SK-N-SH (cell line): ENCODE results near the gene SESTD1. TPM values are rescaled to one million over a fixed set of nuclear protein-coding genes. Genes with fewer than 3 reads are reported as not detected.

Experiments used
- CTCF ChIA-PET: fragments of 300-600, 350-600 bp; formaldehyde crosslinking; extraction: SDS; loops from one replicate; lab custom pipeline; 2021; lab: Yijun Ruan, JAX
- POLR2A ChIA-PET: fragments of 350-600 bp; sonication (Branson Sonifier 250); formaldehyde crosslinking; extraction: SDS; loops from one replicate; lab custom pipeline; 2020; ENCODE audit warnings: antibody characterized with exemption, inconsistent platforms; lab: Yijun Ruan, JAX
- DNase-seq: peaks from one replicate; pipeline ENCODE4 v3.0.0; 2012
- H2AFZ ChIP-seq: fragments of 200-600 bp; sonication (generic); 2 replicates; pipeline ENCODE4 v1.8.1; 2016; ENCODE audit warnings: antibody characterized with exemption, mild to moderate bottlenecking, low read depth
- H3F3A ChIP-seq: fragments of 200-600 bp; sonication (generic); replicated peaks from 2 replicates; pipeline ENCODE3; 2016; ENCODE audit warnings: antibody characterized with exemption, mild to moderate bottlenecking; ENCODE audit not compliant: insufficient read depth
- H3K27ac ChIP-seq, 2 experiments: fragments of 200-500 bp in 1 of 2; fragments of 200-600 bp in 1 of 2; sonication (Bioruptor generic) in 1 of 2; sonication (generic), shearing (Covaris generic) in 1 of 2; 2 replicates each; pipeline versions ENCODE4 v1.5.1 to v1.6.1; 2014 to 2016; ENCODE audit warnings: low read depth in 2 of 2, inconsistent platforms in 1 of 2, low read length in 1 of 2, mild to moderate bottlenecking in 1 of 2, mixed read lengths in 1 of 2
- H3K27me3 ChIP-seq: fragments of 200-600 bp; sonication (generic), shearing (Covaris generic); 2 replicates; pipeline ENCODE4 v1.6.1; 2016; ENCODE audit warnings: mixed run types; ENCODE audit not compliant: insufficient read depth
- H3K36me3 ChIP-seq, 2 experiments: fragments of 200-500 bp in 1 of 2; fragments of 200-600 bp in 1 of 2; sonication (Bioruptor generic) in 1 of 2; sonication (generic) in 1 of 2; replicated peaks in 1 of 2; 2 replicates each; pipeline versions ENCODE3 to v1.5.1; 2014 to 2016; ENCODE audit warnings: low read length in 1 of 2, mild to moderate bottlenecking in 1 of 2; ENCODE audit not compliant: insufficient read depth in 2 of 2, control insufficient read depth in 1 of 2
- H3K4me1 ChIP-seq, 2 experiments: fragments of 200-500 bp in 1 of 2; fragments of 200-600 bp in 1 of 2; sonication (Bioruptor generic) in 1 of 2; sonication (generic), shearing (Covaris generic) in 1 of 2; 2 replicates each; pipeline versions ENCODE4 v1.5.1 to v1.6.1; 2014 to 2016; ENCODE audit warnings: low read depth in 1 of 2, low read length in 1 of 2, mixed run types in 1 of 2; ENCODE audit not compliant: insufficient read depth in 2 of 2, control insufficient read depth in 1 of 2
- H3K4me2 ChIP-seq: fragments of 200-600 bp; sonication (generic), shearing (Covaris generic); 2 replicates; pipeline ENCODE4 v1.6.1; 2017; ENCODE audit warnings: mixed run types
- H3K4me3 ChIP-seq, 2 experiments: fragments of 200-500 bp in 1 of 2; fragments of 200-600 bp in 1 of 2; sonication (Bioruptor generic) in 1 of 2; sonication (generic), shearing (Covaris generic) in 1 of 2; 2 replicates each; pipeline versions ENCODE4 v1.5.1 to v1.8.1; 2014 to 2016; ENCODE audit warnings: low read depth in 2 of 2, inconsistent platforms in 1 of 2, low read length in 1 of 2, mild to moderate bottlenecking in 1 of 2, mixed read lengths in 1 of 2, moderate library complexity in 1 of 2
- H3K79me2 ChIP-seq: fragments of 200-600 bp; sonication (generic); 2 replicates; pipeline ENCODE4 v1.8.1; 2017; ENCODE audit warnings: mild to moderate bottlenecking; ENCODE audit not compliant: insufficient read depth
- H3K9ac ChIP-seq: fragments of 200-600 bp; sonication (generic); 2 replicates; pipeline ENCODE4 v1.6.1; 2017; ENCODE audit warnings: mixed run types
- H3K9me2 ChIP-seq: fragments of 200-600 bp; sonication (generic); 2 replicates; pipeline ENCODE4 v1.6.1; 2017; ENCODE audit warnings: mixed run types
- H3K9me3 ChIP-seq: fragments of 200-600 bp; sonication (generic); 2 replicates; pipeline ENCODE4 v1.6.1; 2017; ENCODE audit warnings: mixed run types, mild to moderate bottlenecking, moderate library complexity
- H4K20me1 ChIP-seq: fragments of 200-600 bp; sonication (generic); 2 replicates; pipeline ENCODE4 v1.6.1; 2017; ENCODE audit warnings: mild to moderate bottlenecking, mixed run types; ENCODE audit not compliant: insufficient read depth
- CTCF ChIP-seq: fragments of 200-600 bp; sonication (generic); IDR thresholded peaks from 2 replicates; pipeline ENCODE4 v1.6.1; 2017; ENCODE audit warnings: antibody characterized with exemption, mild to moderate bottlenecking, moderate library complexity
- ELF1 ChIP-seq: IDR thresholded peaks from 2 replicates; pipeline ENCODE4 v1.4.0; 2012
- EZH2phosphoT487 ChIP-seq: fragments of 200-600 bp; sonication (generic); IDR thresholded peaks from 2 replicates; pipeline ENCODE4 v1.6.1; 2017; ENCODE audit warnings: low read depth, mixed run types, mild to moderate bottlenecking, antibody characterized with exemption, moderate library complexity, borderline replicate concordance
- FOXJ3 ChIP-seq: sonication (generic); formaldehyde crosslinking; IDR thresholded peaks from 2 replicates; pipeline ENCODE4 v1.5.1; 2020; ENCODE audit warnings: mild to moderate bottlenecking, missing genetic modification reagents
- GABPA ChIP-seq: IDR thresholded peaks from 2 replicates; pipeline ENCODE4 v1.4.0; 2012; ENCODE audit warnings: low read depth, mild to moderate bottlenecking
- IRF3 ChIP-seq: fragments of 150-350 bp; IDR thresholded peaks from 2 replicates; pipeline ENCODE4 v1.6.1; 2016; ENCODE audit warnings: mild to moderate bottlenecking, low read depth, low read length
- MAX ChIP-seq: IDR thresholded peaks from 2 replicates; pipeline ENCODE4 v1.4.0; 2012; ENCODE audit warnings: low read depth
- MEF2A ChIP-seq: IDR thresholded peaks from 2 replicates; pipeline ENCODE4 v1.4.0; 2012; ENCODE audit warnings: low read depth, borderline replicate concordance
- PBX3 ChIP-seq: IDR thresholded peaks from 2 replicates; pipeline ENCODE4; 2012
- SIN3A ChIP-seq: IDR thresholded peaks from 2 replicates; pipeline ENCODE4 v1.6.1; 2012; ENCODE audit warnings: low read depth, mild to moderate bottlenecking, low read length, moderate library complexity, borderline replicate concordance
- SMC3 ChIP-seq: IDR thresholded peaks from 2 replicates; pipeline ENCODE4 v1.6.1; 2012; ENCODE audit warnings: low read depth, low read length, improper control_type of control experiment
- TAF1 ChIP-seq: IDR thresholded peaks from 2 replicates; pipeline ENCODE4 v1.6.1; 2012; ENCODE audit warnings: low read depth, mild to moderate bottlenecking, low read length, moderate library complexity, borderline replicate concordance
- TCF12 ChIP-seq: IDR thresholded peaks from 2 replicates; pipeline ENCODE4 v1.4.0; 2012
- ZBTB33 ChIP-seq: IDR thresholded peaks from 2 replicates; pipeline ENCODE4 v1.4.0; 2012; ENCODE audit warnings: low read depth, borderline replicate concordance
- whole genome bisulfite sequencing: methylation state at CpG from one replicate; pipeline ENCODE4 v1.1.6; 2017; ENCODE audit warnings: low lambda C conversion rate; 5-methylcytosine and 5-hydroxymethylcytosine counted together
- polyA plus RNA-seq, 3 experiments: library from polyadenylated mRNA; depleted of rRNA; stranded (reverse); fragments of >200 nt; gene quantifications; 2 replicates each; pipeline ENCODE4 v1.2.3, GENCODE V29; 2012

Gene SESTD1
- polyA plus RNA-seq, 1 of the 3 experiments (the other 2 are of a cell fraction), result 4.6 TPM

GRCh38 chr2:179238027-179238426 is 26.6 kb downstream of the SESTD1 start (continued):
- TF ChIP-seq SIN3A, result no peak
- TF ChIP-seq ELF1, result no peak
- TF ChIP-seq EZH2phosphoT487, result no peak
- TF ChIP-seq, all 33 proteins: peak for 0

- Histone ChIP-seq H3K4me1 (peaks cover 3 to 23% of the 10 kb centered on the region in 2 experiments; a peak in 2 of 4 replicates), H3K36me3 (peaks cover 0 to 5% of the 10 kb centered on the region in 2 experiments), H3K4me2 (no peak overlapping the region), H3K4me3 (no peak overlapping the region), H3K9ac (no peak overlapping the region), H3F3A (peaks cover 4% of the 10 kb centered on the region), H3K9me2 (no peaks in the 10 kb centered on the region), H2AFZ (no peak overlapping the region), H3K9me3 (no peaks in the 10 kb centered on the region), H3K27ac (no peak overlapping the region; a peak in 1 of 4 replicates), H3K79me2 (peaks cover 77% of the 10 kb centered on the region), H4K20me1 (no peaks in the 10 kb centered on the region; the same call in 1 of the 2 replicates), H3K27me3 (no peaks in the 10 kb centered on the region)
- 68% methylated on average over 3 of the region's 3 CpGs for WGBS
- ChIA-PET CTCF (interaction anchor here (0.9 kb wide), 1 partner anchor 174 kb away, joined by 4 read pairs; no protein-coding TSS in a partner anchor), POLR2A (no interaction called here)
- DNase-seq, result no peak
- TF ChIP-seq SMC3 (no peak), GABPA (no peak), TCF12 (0 out of 2 replicates have a peak, but pooled peaks have one; percentile 11), MAX (no peak), CTCF (no peak), IRF3 (no peak)
Measured at GRCh38 chr2:179237209-179237946, 27.3 kb downstream of the SESTD1 start.

GRCh38 chr2:179235463-179236108 is 29.0 kb downstream of the SESTD1 start:
- WGBS, result 94% methylated on average over 7 of the region's 7 CpGs
- CTCF ChIA-PET, result no interaction called here
- Histone ChIP-seq H3K9me3 (no peaks in the 10 kb centered on the region), H3K9ac (no peak overlapping the region), H3K27me3 (no peaks in the 10 kb centered on the region), H3K4me2 (no peak overlapping the region), H4K20me1 (no peaks in the 10 kb centered on the region; the same call in 1 of the 2 replicates), H3K79me2 (peaks cover 60% of the 10 kb centered on the region), H3K36me3 (peaks cover 0 to 5% of the 10 kb centered on the region in 2 experiments), H3K27ac (no peak overlapping the region), H3K4me1 (peaks cover 3 to 23% of the 10 kb centered on the region in 2 experiments; a peak in 2 of 4 replicates), H3K9me2 (no peaks in the 10 kb centered on the region), H2AFZ (no peak overlapping the region), H3F3A (peaks cover 8% of the 10 kb centered on the region), H3K4me3 (no peak overlapping the region)
- POLR2A ChIA-PET, result no interaction called here
- DNase-seq, result no peak
- TF ChIP-seq FOXJ3 (CRISPR knock-in tag), result no peak
- TF ChIP-seq ZBTB33, result no peak
- TF ChIP-seq MEF2A, result no peak
- TF ChIP-seq PBX3, result no peak
- TF ChIP-seq TAF1, result no peak
